Stomach (tissue), 9 donors: ENCODE data around the gene SCN9A. TPM values are rescaled to one million over a fixed set of nuclear protein-coding genes. Genes with fewer than 3 reads are reported as not detected.

Experiments used
- DNase-seq, 2 donors: peaks; one replicate each; pipeline versions ENCODE4 v3.0.0 to v3.0.0-alpha.2; 2013 to 2019
- H3K27ac ChIP-seq, 5 donors: fragments of 200-600 bp in 4 of 5; sonication (generic) in 4 of 5; one replicate each; pipeline ENCODE4 v1.5.1; 2013 to 2019; ENCODE audit warnings: mild to moderate bottlenecking in 1 of 5, moderate library complexity in 1 of 5
- H3K27me3 ChIP-seq, 3 donors: fragments of 200-600 bp; sonication (generic); one replicate each; pipeline ENCODE4 v1.5.1; 2017 to 2019; ENCODE audit warnings: mixed run types in 1 of 3
- H3K36me3 ChIP-seq, 4 donors: fragments of 200-600 bp; sonication (generic); 1 replicate in 3 of 4; 2 replicates in 1 of 4; pipeline ENCODE4 v1.5.1; 2016 to 2019
- H3K4me1 ChIP-seq, 4 donors: fragments of 200-600 bp; sonication (generic); one replicate each; pipeline ENCODE4 v1.5.1; 2016 to 2019
- H3K4me3 ChIP-seq, 4 donors: fragments of 200-600 bp; sonication (generic) in 3 of 4; one replicate each; pipeline ENCODE4 v1.5.1; 2016 to 2019; ENCODE audit warnings: mild to moderate bottlenecking in 1 of 4
- H3K9me3 ChIP-seq, 4 donors: fragments of 200-600 bp; sonication (generic); one replicate each; pipeline ENCODE4 v1.5.1; 2016 to 2019
- CTCF ChIP-seq, 7 experiments: fragments of 450-650 bp in 4 of 7; fragments of 200-600 bp in 3 of 7; sonication (generic) in 3 of 7; IDR thresholded peaks; one replicate each; pipeline ENCODE4 v1.5.1; 2016 to 2019; ENCODE audit warnings: antibody characterized with exemption in 7 of 7, control low read depth in 2 of 7, mild to moderate bottlenecking in 1 of 7
- EP300 ChIP-seq: sonication (generic); formaldehyde crosslinking; IDR thresholded peaks from one replicate; pipeline ENCODE4 v1.6.1; 2017; ENCODE audit warnings: antibody characterized with exemption
- POLR2A ChIP-seq, 4 donors: fragments of 450-650 bp; IDR thresholded peaks; one replicate each; pipeline ENCODE4 v1.6.1; 2016; ENCODE audit warnings: antibody characterized with exemption in 4 of 4, control low read depth in 2 of 4, mild to moderate bottlenecking in 1 of 4, moderate library complexity in 1 of 4
- POLR2AphosphoS5 ChIP-seq, 3 donors: sonication (generic); formaldehyde crosslinking; IDR thresholded peaks; one replicate each; pipeline ENCODE4 v1.6.1; 2016; ENCODE audit warnings: antibody characterized with exemption in 3 of 3
- WGBS, 5 donors: extraction: QIAGEN DNeasy Blood & Tissue Kit in 3 of 5; methylation state at CpG; one replicate each; pipeline versions ENCODE4 v1.1.5 to v1.1.7; 2013 to 2018; 5-methylcytosine and 5-hydroxymethylcytosine counted together
- intact Hi-C: fragments of 100-400 bp; cut with DNase I; formaldehyde crosslinking; loops from one replicate; pipeline ENCODE4 v1.15.1; 2023; ENCODE audit warnings: low total_unique reads
- polyA plus RNA-seq, 3 donors: library from polyadenylated mRNA; stranded (reverse); fragments of 200-250 nt; gene quantifications; one replicate each; pipeline ENCODE4 v1.2.3, GENCODE V29; 2013
- total RNA-seq, 5 donors: library from RNA; depleted of rRNA; stranded (reverse); fragments of >200 nt; gene quantifications; one replicate each; pipeline versions ENCODE4 v1.1.0 to v1.2.3, GENCODE V29; 2014 to 2016
- donor health status: healthy with polysubstance abuse.
- donor health status: Bipolar disorder and iron deficiency.
- donor health status: healthy.

SCN9A gene
- total and polyA plus RNA-seq, 8 donors, result 0.12 to 24.3 (median 1.1) TPM

DNA sequence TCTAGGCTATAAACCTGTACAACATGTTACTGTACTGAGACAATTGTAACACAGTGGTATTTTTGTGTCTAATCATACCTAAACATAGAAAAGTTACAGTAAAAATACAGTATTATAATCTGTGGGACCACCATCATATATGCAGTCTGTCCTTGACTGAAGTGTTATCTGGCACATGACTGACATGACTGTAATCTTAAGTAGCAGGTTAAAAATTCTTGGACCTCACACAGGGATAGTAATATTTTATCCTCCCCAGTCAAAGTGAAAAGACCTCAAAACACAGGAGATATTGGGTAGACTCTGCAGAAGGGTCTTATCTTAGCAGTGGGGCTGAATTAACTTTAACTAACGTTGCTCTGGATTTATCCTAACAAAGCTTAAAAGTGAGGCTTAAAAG, 4.9 kb upstream of the SCN9A start:
- intact Hi-C loops, result no loop called here
- TF ChIP-seq POLR2AphosphoS5 (IDR thresholded peaks at IDR 0.05), result no peak
- TF ChIP-seq CTCF (IDR thresholded peaks at IDR 0.05), result no peak
- no peak for TF ChIP-seq POLR2A (IDR thresholded peaks at IDR 0.05)
- TF ChIP-seq EP300, result no peak

DNA sequence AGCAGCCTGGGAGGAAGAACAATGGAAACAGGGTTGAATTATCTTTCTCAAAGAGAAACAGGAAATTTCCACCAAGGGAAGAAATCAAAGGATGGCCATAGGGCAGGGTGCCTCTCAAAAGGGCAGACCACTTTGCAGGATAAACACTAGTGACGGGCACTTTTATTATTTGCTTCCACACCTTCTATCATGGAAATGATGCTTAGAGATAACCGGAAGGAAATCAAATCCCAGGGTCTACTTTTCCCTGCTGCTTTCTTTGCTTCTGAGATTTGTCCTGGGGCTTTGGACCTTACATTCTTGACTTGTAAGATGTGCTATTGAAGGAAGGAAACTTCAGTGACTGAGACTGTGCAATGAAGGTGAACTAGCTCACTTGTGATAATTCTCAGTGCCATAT, 1.1 kb upstream of the SCN9A start:
- no peak for DNase-seq
- 20 to 50% (median 38%) methylated on average over 2 of the region's 2 CpGs for WGBS, 5 donors
- intact Hi-C loops, result no loop called here
- Histone ChIP-seq H3K4me3 (peak overlapping the region in 2 of 4 donors; percentile 52 to 63), H3K36me3 (no peaks in the 10 kb centered on the region), H3K9me3 (no peaks in the 10 kb centered on the region), H3K27me3 (peaks cover 0 to 13% (median 0%) of the 10 kb centered on the region in 3 donors), H3K27ac (no peak overlapping the region), H3K4me1 (peaks cover 8 to 22% (median 17%) of the 10 kb centered on the region in 4 donors)
- no peak for TF ChIP-seq POLR2AphosphoS5 (IDR thresholded peaks at IDR 0.05)
- TF ChIP-seq CTCF (IDR thresholded peaks at IDR 0.05), result no peak
- TF ChIP-seq POLR2A (IDR thresholded peaks at IDR 0.05), result no peak
- no peak for TF ChIP-seq EP300

More for the DNA sequence above, 4.9 kb upstream of the SCN9A start:
- Histone ChIP-seq H3K36me3 (no peaks in the 10 kb centered on the region), H3K4me1 (peaks cover under 1 to 11% (median 9%) of the 10 kb centered on the region in 4 donors), H3K27me3 (peaks cover 0 to 8% (median 0%) of the 10 kb centered on the region in 3 donors), H3K9me3 (no peaks in the 10 kb centered on the region), H3K4me3 (no peak overlapping the region), H3K27ac (no peak overlapping the region)
- 19 to 37% (median 31%) methylated on average over 1 of the region's 1 CpG for WGBS, 5 donors
- DNase-seq, result no peak

DNA sequence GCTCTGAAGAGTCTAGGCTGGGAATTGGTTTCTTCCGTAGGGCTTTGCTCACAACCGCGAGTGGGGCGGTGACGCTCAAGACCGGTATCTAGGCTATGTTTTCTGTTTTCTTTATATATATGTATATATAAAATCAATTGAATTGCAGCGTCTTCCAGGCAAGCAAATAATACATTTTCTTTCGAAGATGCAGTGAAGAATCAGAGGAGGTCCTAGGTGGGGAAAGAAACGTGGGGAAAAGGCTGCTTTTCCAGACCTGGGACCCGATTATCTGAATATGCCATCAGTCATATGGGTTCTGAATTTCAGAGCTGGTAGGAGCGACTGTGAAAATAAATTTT, 714 bp upstream of the SCN9A start:
- Histone ChIP-seq H3K27ac (peak overlapping the region in 2 of 5 donors; percentile 8 to 63), H3K27me3 (peaks cover 0 to 13% (median 0%) of the 10 kb centered on the region in 3 donors), H3K4me1 (peaks cover 8 to 22% (median 17%) of the 10 kb centered on the region in 4 donors), H3K36me3 (no peaks in the 10 kb centered on the region), H3K9me3 (no peaks in the 10 kb centered on the region), H3K4me3 (peak overlapping the region; percentile 52 to 70 (median 58))
- intact Hi-C loops, result no loop called here
- TF ChIP-seq POLR2AphosphoS5 (IDR thresholded peaks at IDR 0.05) (no peak), POLR2A (IDR thresholded peaks at IDR 0.05) (no peak), EP300 (no peak), CTCF (IDR thresholded peaks at IDR 0.05) (no peak)
- WGBS, 5 donors, result 5 to 11% (median 8%) methylated on average over 11 of the region's 11 CpGs
- DNase-seq, result no peak

DNA sequence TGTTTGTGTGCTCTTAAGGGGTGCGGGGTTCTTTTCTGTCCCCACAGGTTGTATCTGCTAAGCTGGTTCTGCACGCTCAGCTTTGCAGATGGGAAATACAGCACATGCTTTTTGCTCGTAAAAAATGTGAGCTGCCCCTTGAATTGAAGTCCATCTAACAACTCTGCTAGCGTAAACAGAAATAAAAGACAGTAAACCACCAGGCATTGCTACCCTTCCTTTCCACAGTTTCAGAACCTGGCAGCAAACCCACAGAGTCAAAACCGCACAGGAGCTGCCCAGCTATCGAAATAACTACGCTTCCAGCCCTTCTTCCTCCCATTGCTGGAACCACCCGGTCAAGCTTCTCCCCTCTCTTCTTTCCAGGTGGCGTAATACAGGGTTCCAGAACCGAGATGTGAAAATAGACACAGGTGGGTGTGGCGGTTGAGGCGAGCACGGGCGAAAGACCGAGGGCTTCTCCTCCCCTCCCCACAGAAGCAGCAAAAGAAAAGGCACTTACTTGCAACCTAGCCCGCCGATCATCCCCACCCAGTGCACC, 479 bp downstream of the SCN9A start:
- WGBS, 5 donors, result 0 to 3% (median 1%) methylated on average over 13 to 17 of the region's 17 CpGs
- H3K4me1 ChIP-seq, result peaks cover 8 to 22% (median 17%) of the 10 kb centered on the region in 4 donors
- H3K4me3 ChIP-seq, result peak overlapping the region; percentile 52 to 70 (median 58)
- intact Hi-C loops, result no loop called here
- peaks cover 0 to 13% (median 0%) of the 10 kb centered on the region in 3 donors for H3K27me3 ChIP-seq
- TF ChIP-seq POLR2A (IDR thresholded peaks at IDR 0.05) (no peak), CTCF (IDR thresholded peaks at IDR 0.05) (no peak), POLR2AphosphoS5 (IDR thresholded peaks at IDR 0.05) (no peak), EP300 (no peak)
- no peaks in the 10 kb centered on the region for H3K36me3 ChIP-seq
- DNase-seq, result peak in 1 of 2 donors; percentile 51
- no peaks in the 10 kb centered on the region for H3K9me3 ChIP-seq
- peak overlapping the region in 3 of 5 donors; percentile 8 to 63 (median 31) for H3K27ac ChIP-seq
